HepG2 (cell line): Measurements from ENCODE around the gene TTBK2. TPM values are rescaled to one million over a fixed set of nuclear protein-coding genes. Genes with fewer than 3 reads are reported as not detected.

ENCODE experiments used
- ATAC-seq: fragments of 200-7000 bp; cut with Tn5 transposase; 3 replicates; pipeline ENCODE4 v1.9.1; 2020; ENCODE audit warnings: mild to moderate bottlenecking, moderate library complexity
- BruUV-seq: library from RNA; stranded (reverse); fragments of 400-500 nt; replicated peaks from 2 replicates; lab custom pipeline; 2021; lab: Mats Ljungman, UMichigan
- CTCF ChIA-PET: fragments of 300-600 bp; formaldehyde crosslinking; extraction: SDS; loops from one replicate; lab custom pipeline; 2021; ENCODE audit warnings: low total read pairs, inconsistent platforms, low intra/inter-chr PET ratio; lab: Yijun Ruan, JAX
- POLR2A ChIA-PET: fragments of 350-600 bp; sonication (Branson Sonifier 250); formaldehyde crosslinking; loops from one replicate; lab custom pipeline; 2020; ENCODE audit warnings: antibody characterized with exemption, inconsistent platforms; lab: Yijun Ruan, JAX
- DNase-seq: peaks from one replicate; pipeline ENCODE4 v3.0.0-alpha.2; 2015; ENCODE audit warnings: low spot score
- FAIRE-seq: peaks from 3 replicates; lab custom pipeline; 2011; peaks lifted over from hg19 to GRCh38; lab: Jason Lieb, UNC
- H2AFZ ChIP-seq: one replicate; pipeline ENCODE4 v1.6.1; 2011; ENCODE audit warnings: low read length, inconsistent platforms
- H3K27ac ChIP-seq: fragments of 300-600 bp; 3 replicates; pipeline ENCODE4 v1.8.0; 2011; ENCODE audit warnings: mixed run types, mild to moderate bottlenecking, mixed read lengths, low read length, inconsistent platforms; ENCODE audit not compliant: insufficient read depth; ENCODE audit errors: extremely low read length
- H3K27me3 ChIP-seq, 2 experiments: fragments of 200-600 bp in 1 of 2; 2 replicates in 1 of 2; 3 replicates in 1 of 2; pipeline versions ENCODE4 v1.6.0 to v1.8.0; 2011; ENCODE audit warnings: low read length in 2 of 2, mild to moderate bottlenecking in 2 of 2, moderate library complexity in 2 of 2, inconsistent platforms in 1 of 2; ENCODE audit not compliant: insufficient read depth in 2 of 2, control insufficient read depth in 1 of 2
- H3K36me3 ChIP-seq, 2 experiments: fragments of 200-600 bp in 1 of 2; replicated peaks in 1 of 2; 2 replicates in 1 of 2; 3 replicates in 1 of 2; pipeline versions ENCODE4 v1.5.1 to v1.8.0; 2011; ENCODE audit warnings: low read length in 2 of 2, inconsistent platforms in 1 of 2; ENCODE audit not compliant: insufficient read depth in 2 of 2, control insufficient read depth in 1 of 2
- H3K4me1 ChIP-seq: 2 replicates; pipeline ENCODE4 v1.5.1; 2012; ENCODE audit warnings: low read length, inconsistent platforms; ENCODE audit not compliant: insufficient read depth
- H3K4me2 ChIP-seq: 2 replicates; pipeline ENCODE4 v1.6.0; 2011; ENCODE audit warnings: low read depth, low read length, inconsistent platforms
- H3K4me3 ChIP-seq, 3 experiments: fragments of 200-600 bp in 1 of 3; sonication (generic), shearing (Covaris generic) in 1 of 3; replicated peaks in 1 of 3; 2 replicates each; pipeline ENCODE4 v1.5.1; 2011 to 2016; ENCODE audit warnings: low read length in 3 of 3, inconsistent platforms in 2 of 3, low read depth in 2 of 3, mild to moderate bottlenecking in 2 of 3, control low read depth in 1 of 3, mixed read lengths in 1 of 3; ENCODE audit not compliant: insufficient read depth in 1 of 3
- H3K79me2 ChIP-seq: one replicate; pipeline ENCODE4 v1.6.1; 2011; ENCODE audit warnings: low read length, inconsistent platforms; ENCODE audit not compliant: insufficient read depth
- H3K9ac ChIP-seq: 2 replicates; pipeline ENCODE4 v1.6.0; 2011; ENCODE audit warnings: mild to moderate bottlenecking, low read depth, low read length, inconsistent platforms; ENCODE audit not compliant: insufficient read depth
- H3K9me3 ChIP-seq: 2 replicates; pipeline ENCODE4 v1.5.1; 2012; ENCODE audit warnings: mild to moderate bottlenecking, low read length
- H4K20me1 ChIP-seq: 2 replicates; pipeline ENCODE4 v1.6.0; 2011; ENCODE audit warnings: inconsistent platforms, mild to moderate bottlenecking, low read length, moderate library complexity; ENCODE audit not compliant: insufficient read depth
- BRCA1 ChIP-seq: sonication (generic); formaldehyde crosslinking; IDR thresholded peaks from 2 replicates; pipeline ENCODE4 v1.4.0; 2020; ENCODE audit warnings: missing genetic modification reagents
- CCDC6 ChIP-seq: sonication (generic); formaldehyde crosslinking; IDR thresholded peaks from 2 replicates; pipeline ENCODE4 v1.8.1; 2022; ENCODE audit warnings: mild to moderate bottlenecking, missing genetic modification reagents, moderate library complexity
- DRAP1 ChIP-seq: IDR thresholded peaks from 2 replicates; pipeline ENCODE4 v1.6.1; 2016; ENCODE audit warnings: missing genetic modification reagents, missing compliant biosample characterization
- HDAC2 ChIP-seq: sonication (generic); formaldehyde crosslinking; IDR thresholded peaks from 2 replicates; pipeline ENCODE4 v1.4.0; 2020; ENCODE audit warnings: missing genetic modification reagents
- MEF2D ChIP-seq: sonication (generic); formaldehyde crosslinking; IDR thresholded peaks from 2 replicates; pipeline ENCODE4 v1.5.1; 2020; ENCODE audit warnings: mild to moderate bottlenecking, missing genetic modification reagents
- NR1H2 ChIP-seq: sonication (generic); formaldehyde crosslinking; IDR thresholded peaks from 2 replicates; pipeline ENCODE4 v1.8.1; 2022; ENCODE audit warnings: low read depth, missing genetic modification reagents, borderline replicate concordance
- POGZ ChIP-seq: sonication (generic); formaldehyde crosslinking; IDR thresholded peaks from 2 replicates; pipeline ENCODE4 v1.4.0; 2020; ENCODE audit warnings: mild to moderate bottlenecking, missing genetic modification reagents
- TAF15 ChIP-seq: fragments of 200-400 bp; formaldehyde crosslinking; IDR thresholded peaks from one replicate; pipeline ENCODE4 v1.6.1; 2018; ENCODE audit warnings: mild to moderate bottlenecking, low read depth, low read length; ENCODE audit not compliant: poor library complexity, severe bottlenecking
- TBP ChIP-seq: sonication (generic); formaldehyde crosslinking; IDR thresholded peaks from 2 replicates; pipeline ENCODE4 v1.5.0; 2020; ENCODE audit warnings: missing genetic modification reagents
- TEAD2 ChIP-seq: sonication (generic); formaldehyde crosslinking; IDR thresholded peaks from 2 replicates; pipeline ENCODE4 v1.9.0; 2021; ENCODE audit warnings: missing genetic modification reagents
- TIGD3 ChIP-seq: sonication (generic); formaldehyde crosslinking; IDR thresholded peaks from 2 replicates; pipeline ENCODE4 v1.5.1; 2020; ENCODE audit warnings: mild to moderate bottlenecking, missing genetic modification reagents, borderline replicate concordance
- ZBTB4 ChIP-seq: sonication (generic); formaldehyde crosslinking; IDR thresholded peaks from 2 replicates; pipeline ENCODE4 v1.4.0; 2020; ENCODE audit warnings: missing genetic modification reagents, mild to moderate bottlenecking, borderline replicate concordance
- ZBTB44 ChIP-seq: sonication (generic); formaldehyde crosslinking; IDR thresholded peaks from 2 replicates; pipeline ENCODE4 v1.4.0; 2020; ENCODE audit warnings: missing genetic modification reagents
- ZNF232 ChIP-seq: sonication (generic); formaldehyde crosslinking; IDR thresholded peaks from 2 replicates; pipeline ENCODE4 v1.4.0; 2020; ENCODE audit warnings: missing genetic modification reagents, borderline replicate concordance
- ZNF256 ChIP-seq: sonication (generic); formaldehyde crosslinking; conservative IDR thresholded peaks from 2 replicates; pipeline ENCODE4 v1.4.0; 2020; ENCODE audit warnings: missing genetic modification reagents
- ZNF275 ChIP-seq: sonication (generic); formaldehyde crosslinking; IDR thresholded peaks from 2 replicates; pipeline ENCODE4 v1.8.0; 2022; ENCODE audit warnings: missing genetic modification reagents, mild to moderate bottlenecking, inconsistent platforms, borderline replicate concordance
- WGBS: methylation state at CpG from one replicate; pipeline ENCODE4 v1.1.6; 2017; ENCODE audit warnings: low lambda C conversion rate; 5-methylcytosine and 5-hydroxymethylcytosine counted together
- in situ Hi-C: cut with HindIII; loops from 2 replicates; pipeline ENCODE4 v1.10.0; 2017; ENCODE audit warnings: low pct_unique_long_range_greater_than_20kb; ENCODE audit not compliant: extremely low pct_ligation_motif_present
- intact Hi-C: fragments of 100-400 bp; cut with micrococcal nuclease; formaldehyde crosslinking; loops from one replicate; pipeline ENCODE4 v1.10.0; 2022; ENCODE audit not compliant: unreplicated experiment
- polyA plus RNA-seq, 8 experiments: library from polyadenylated mRNA; depleted of rRNA in 3 of 8; stranded (reverse) in 7 of 8; unstranded in 1 of 8; fragments of >200 nt; fragmentation: Illumina TruSeq in 4 of 8; extraction: Trizol in 4 of 8; gene quantifications; 2 replicates each; pipeline versions ENCODE4 v1.2.1 to v1.2.3, GENCODE V29; 2011 to 2016; ENCODE audit warnings: low read depth in 4 of 8, missing spikeins in 1 of 8, mixed read lengths in 1 of 8; ENCODE audit not compliant: insufficient read depth in 1 of 8
- total RNA-seq, 5 experiments: library from RNA; depleted of rRNA; stranded (reverse); fragments of >200 nt; fragmentation: Illumina TruSeq; extraction: Trizol; gene quantifications; 2 replicates each; pipeline ENCODE4 v1.2.3, GENCODE V29; 2016; ENCODE audit warnings: low read depth in 1 of 5

The TTBK2 gene
- total and polyA plus RNA-seq, 2 of the 13 experiments (the other 11 are each of a cell fraction or from before 2014, with no cell fraction given): 5.1 to 7.4 TPM

- no peak for TF ChIP-seq TIGD3
- no peak for TF ChIP-seq BRCA1 (CRISPR knock-in tag)
- no peak for TF ChIP-seq POGZ (CRISPR knock-in tag)
These were observed 117.1 kb downstream of the TTBK2 start (continued) for GRCh38 chr15:42803436-42803835.

GRCh38 chr15:42802168-42802567 lies 118.4 kb downstream of the TTBK2 start:
- 89% methylated on average over 6 of the region's 8 CpGs for WGBS
- ChIA-PET CTCF (no interaction called here), POLR2A (no interaction called here)
- Histone ChIP-seq H3K79me2 (no peaks in the 10 kb centered on the region), H3K4me2 (no peak overlapping the region), H3K9ac (no peak overlapping the region), H3K36me3 (peaks cover 0 to 3% of the 10 kb centered on the region in 2 experiments; a peak in 1 of 5 replicates), H4K20me1 (no peaks in the 10 kb centered on the region), H3K27ac (no peak overlapping the region), H3K27me3 (no peaks in the 10 kb centered on the region), H3K9me3 (no peaks in the 10 kb centered on the region), H2AFZ (no peak overlapping the region), H3K4me3 (no peak overlapping the region), H3K4me1 (no peaks in the 10 kb centered on the region)
- no peak for ATAC-seq
- intact Hi-C loops (no loop called here), in situ Hi-C loops (loop anchor here (10.0 kb wide), 1 partner anchor 123 kb away; the partner anchor contains the start of gene TTBK2)
- no TSS peak for BruUV-seq
- FAIRE-seq: no peak
- no peak for DNase-seq
- TF ChIP-seq TEAD2 (CRISPR knock-in tag) (no peak), ZBTB4 (no peak), ZNF232 (CRISPR knock-in tag) (no peak), MEF2D (CRISPR knock-in tag) (no peak), HDAC2 (no peak), TAF15 (no peak), CCDC6 (no peak), TBP (CRISPR knock-in tag) (no peak), ZBTB44 (CRISPR knock-in tag) (no peak), DRAP1 (CRISPR knock-in tag) (no peak), NR1H2 (CRISPR knock-in tag) (no peak), ZNF256 (CRISPR knock-in tag) (no peak), ZNF275 (CRISPR knock-in tag) (no peak)
